ENCODE measurements around the gene LRRC58.

Gene LRRC58

DNA sequence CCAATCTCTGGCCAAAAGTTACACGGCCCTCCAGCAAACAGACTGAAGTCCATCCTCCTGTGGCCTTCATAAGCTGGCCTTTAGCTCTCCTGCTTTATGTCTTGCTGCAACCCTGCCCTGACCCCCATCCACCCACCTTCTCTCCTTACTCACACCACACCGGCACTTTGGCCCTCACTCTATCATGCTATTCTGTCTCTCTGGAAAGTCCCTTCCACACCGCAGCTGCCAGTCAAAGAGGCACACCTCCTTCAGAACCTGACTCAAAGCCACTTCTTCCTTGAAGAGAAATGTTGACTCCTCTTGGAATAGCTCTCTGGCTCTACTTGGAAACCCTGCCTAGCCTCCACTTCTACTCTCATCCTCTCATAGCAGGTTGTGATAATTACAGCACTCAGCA is 68.6 kb downstream of the LRRC58 start:
- no peak for DNase-seq (ENCODE audit: low read depth in 4 of 4, low spot score in 1 of 4)

DNA sequence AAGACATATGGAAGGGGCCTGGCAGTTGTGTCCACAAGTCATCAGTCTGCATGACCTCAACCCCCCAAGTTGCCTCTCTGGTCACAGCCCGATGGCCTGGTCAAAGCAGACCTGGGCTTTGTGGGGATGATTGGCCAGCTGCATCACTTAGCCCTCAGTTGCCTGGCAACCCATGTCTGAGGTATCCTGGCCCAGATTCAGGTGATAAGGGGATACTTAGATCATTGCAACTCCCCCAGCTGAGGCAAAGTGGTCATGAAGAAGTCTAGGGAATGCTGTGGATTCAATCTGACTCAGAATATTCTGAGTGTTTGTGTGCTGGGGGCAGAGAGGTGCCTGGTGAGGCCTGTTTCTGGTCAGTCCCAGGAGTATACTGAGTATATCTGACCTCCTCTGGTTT is 69.1 kb downstream of the LRRC58 start:
- DNase-seq (ENCODE audit: low read depth in 4 of 4, low spot score in 1 of 4) = no peak

DNA sequence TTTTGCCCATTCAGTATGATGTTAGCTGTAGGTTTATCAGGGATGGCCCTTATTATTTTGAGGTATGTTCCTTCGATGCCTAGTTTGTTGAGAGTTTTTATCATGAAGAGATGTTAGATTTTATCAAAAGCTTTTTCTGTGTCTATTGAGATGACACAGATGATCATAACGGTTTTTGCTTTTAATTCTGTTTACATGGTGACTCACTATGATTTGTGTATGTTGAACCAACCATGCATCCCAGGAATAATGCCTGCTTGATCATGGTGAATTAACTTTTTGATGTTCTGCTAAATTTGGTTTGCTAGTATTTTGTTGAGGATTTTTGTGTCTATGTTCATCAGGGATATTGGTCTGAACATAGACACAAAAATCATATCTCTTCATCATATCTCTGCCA is 72.4 kb downstream of the LRRC58 start:
- DNase-seq (ENCODE audit: low read depth in 4 of 4, low spot score in 1 of 4) = no peak

DNA sequence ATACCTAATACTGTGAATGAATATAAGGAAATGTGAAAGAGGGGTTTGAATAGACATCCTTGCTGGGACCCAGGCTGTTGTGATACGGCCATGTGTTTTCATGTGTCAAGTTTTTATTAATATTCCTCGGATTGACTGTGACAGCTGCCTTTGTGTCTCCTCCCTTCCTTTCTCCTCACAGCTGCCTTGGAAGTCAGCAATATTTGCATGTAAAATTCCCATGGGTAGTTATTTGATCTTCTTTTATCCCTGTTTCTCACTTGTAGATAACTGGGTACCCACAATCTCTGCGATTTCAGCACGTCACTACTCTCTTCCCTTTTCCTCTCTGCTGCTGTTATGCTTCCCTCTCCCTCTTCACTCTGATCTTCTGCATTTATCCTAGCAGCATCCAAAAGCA is 73.5 kb downstream of the LRRC58 start:
- no peak for DNase-seq (ENCODE audit: low read depth in 4 of 4, low spot score in 1 of 4)

DNA sequence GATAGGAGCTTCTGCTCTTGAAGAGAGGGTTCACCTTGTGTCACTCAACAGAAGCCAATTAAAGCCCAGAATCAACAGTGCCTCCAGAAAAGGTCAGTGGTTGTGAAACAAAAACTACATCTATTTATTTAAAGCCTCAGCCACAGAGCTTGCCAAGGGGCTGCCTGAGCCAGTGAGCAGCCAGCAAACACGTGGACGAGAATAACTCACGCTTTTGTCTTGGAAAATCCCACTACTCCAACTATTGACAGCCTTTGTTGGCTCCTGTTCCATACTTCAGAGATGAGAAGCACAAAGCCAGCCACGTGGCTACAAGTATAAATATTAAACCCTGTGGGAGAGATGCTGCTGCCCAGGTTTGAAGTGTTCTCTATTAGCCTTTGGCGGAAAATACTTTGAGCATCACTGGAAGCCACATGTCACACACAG is 74.4 kb downstream of the LRRC58 start:
- no peak for DNase-seq (ENCODE audit: low read depth in 4 of 4, low spot score in 1 of 4)
